Ammon's horn (tissue), 1 donor: ENCODE results near the gene ALG14.
"Not testable (repeated sequence)": the region's sequence is repeated elsewhere in the genome, so short reads cannot be mapped to it uniquely, and the experiment has no call there.

Source experiments
- DNase-seq: peaks from one replicate; pipeline ENCODE4 v3.0.0-alpha.2; 2016; ENCODE audit warnings: low spot score

The ALG14 gene

DNA sequence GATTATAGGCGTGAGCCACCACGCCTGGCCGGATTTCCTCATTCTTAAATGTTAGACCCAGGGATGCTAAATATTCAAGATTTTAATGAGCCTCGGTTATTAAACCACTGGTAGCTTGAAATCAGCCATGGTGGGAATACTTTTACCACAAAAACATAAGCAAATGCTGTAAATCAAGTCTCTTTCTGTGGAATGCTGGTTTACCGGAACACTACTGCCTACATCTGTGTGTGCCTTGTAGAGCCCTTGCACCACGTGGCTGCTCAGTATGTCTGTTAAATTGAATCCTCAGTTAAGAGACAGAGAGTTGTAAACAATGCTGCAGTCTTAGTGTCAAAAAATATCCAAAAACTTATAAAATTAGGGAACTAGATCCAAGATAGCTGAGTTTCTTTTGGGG, 119.0 kb downstream of the ALG14 start:
- DNase-seq, result no peak

- no peak for DNase-seq
These were observed 119.6 kb downstream of the ALG14 start for GRCh38 chr1:94953107-94953506.

GRCh38 chr1:94952539-94952938, 120.2 kb downstream of the ALG14 start:
- no peak for DNase-seq

- DNase-seq, result no peak
These were observed 121.1 kb downstream of the ALG14 start for GRCh38 chr1:94951509-94952208.

DNA sequence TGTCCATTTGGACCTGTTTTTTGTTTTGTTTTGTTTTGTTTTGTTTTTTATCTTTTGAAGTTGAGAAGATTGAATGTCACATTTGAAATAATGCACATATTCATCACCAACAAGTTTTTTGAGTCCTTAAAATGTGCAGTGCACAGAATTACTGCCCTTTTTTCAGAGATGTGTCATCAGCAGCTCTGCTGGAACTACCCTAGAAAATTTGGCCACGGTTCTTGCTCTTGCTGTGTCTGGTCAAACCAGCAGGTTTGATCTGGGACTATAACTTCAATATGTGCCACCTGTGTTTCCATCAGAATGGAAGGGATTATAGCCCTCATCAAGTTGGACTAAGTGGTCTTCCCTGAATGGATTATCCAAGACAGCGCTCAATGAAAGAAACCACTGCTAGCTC, 121.7 kb downstream of the ALG14 start:
- no peak for DNase-seq

DNA sequence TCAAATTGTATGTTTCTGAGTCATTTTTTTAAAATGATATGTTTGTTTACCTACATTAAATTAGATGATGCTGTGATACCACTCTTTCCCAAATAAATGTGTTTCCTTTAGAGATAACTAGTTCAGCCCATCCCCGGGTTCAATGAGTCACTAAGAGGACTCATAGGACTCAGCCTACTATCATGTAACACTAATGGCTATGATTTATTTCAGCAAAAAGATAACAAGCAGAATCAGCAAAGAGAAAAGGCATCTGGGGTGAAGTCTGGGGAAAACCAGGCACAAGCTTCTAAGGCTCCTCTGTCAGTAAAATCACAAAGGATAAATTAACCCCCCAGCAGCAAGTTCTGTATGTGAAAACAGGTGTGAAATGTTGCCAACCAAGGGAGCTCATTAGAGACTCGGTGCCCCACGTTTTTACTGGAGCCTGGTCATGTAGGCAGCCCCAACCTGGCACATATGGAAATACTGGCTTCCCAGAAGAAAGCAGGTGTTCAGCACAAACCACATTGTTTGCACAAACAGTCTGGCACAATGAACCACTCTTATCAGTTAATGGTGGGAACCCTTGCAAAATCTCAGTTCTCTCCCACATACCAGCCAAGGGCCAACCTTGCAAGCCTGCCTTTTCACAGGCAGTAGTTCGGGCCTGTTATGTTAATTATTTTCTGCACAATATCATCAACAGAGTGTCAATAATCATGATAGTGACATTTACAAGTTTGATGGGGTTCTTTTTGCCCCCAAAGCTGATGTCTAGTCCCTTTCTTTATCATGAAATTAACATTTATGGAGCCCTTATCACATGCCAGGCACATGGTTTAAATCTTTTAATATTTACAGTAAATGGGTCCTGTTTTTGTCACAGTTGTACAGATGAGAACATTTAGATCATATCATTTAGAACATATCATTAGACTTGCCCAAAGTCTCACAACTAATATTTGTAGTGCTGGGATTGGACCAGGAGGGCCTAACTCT, 122.8 kb downstream of the ALG14 start:
- no peak for DNase-seq

DNA sequence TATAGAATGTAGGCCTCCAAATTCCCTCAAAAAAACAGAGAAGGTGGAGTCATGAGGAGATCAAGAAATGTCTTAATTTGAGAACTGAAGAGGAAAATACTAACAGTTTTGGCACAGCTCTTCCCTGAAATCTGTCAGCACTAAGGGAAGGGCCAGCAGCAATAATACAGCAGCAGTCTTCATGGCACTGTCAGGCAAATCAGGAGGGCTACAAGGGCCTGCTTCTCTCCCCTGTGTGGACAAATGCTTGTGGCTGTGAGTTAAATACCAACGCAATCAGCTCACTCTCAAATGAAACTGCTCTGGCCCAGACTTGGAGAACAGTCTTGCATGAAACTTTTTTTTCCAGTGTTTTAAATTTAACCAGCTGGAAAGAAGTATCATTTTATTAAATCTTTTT, 125.3 kb downstream of the ALG14 start:
- DNase-seq, result no peak

DNA sequence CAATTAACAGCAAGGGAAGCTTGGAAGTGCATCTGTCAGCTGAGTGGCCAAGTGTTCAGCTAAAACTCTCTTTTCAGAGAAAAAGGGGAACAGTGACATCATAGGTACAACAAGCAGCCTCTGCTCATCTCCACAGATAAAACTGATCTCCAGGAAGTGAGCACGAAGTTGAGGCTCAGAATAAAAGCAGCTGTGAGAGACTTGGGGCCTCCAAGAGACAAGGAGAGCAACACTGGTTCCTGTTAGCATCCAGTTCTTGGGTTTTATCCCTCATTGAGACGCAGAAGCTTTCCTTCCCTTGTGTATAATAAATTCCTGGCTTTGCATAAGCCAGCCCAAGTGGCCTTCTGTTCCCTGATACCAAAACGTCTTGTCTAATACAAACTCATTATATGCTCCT, 125.9 kb downstream of the ALG14 start:
- no peak for DNase-seq

GRCh38 chr1:94942171-94943128, 130.3 kb downstream of the ALG14 start:
- no peak for DNase-seq

DNA sequence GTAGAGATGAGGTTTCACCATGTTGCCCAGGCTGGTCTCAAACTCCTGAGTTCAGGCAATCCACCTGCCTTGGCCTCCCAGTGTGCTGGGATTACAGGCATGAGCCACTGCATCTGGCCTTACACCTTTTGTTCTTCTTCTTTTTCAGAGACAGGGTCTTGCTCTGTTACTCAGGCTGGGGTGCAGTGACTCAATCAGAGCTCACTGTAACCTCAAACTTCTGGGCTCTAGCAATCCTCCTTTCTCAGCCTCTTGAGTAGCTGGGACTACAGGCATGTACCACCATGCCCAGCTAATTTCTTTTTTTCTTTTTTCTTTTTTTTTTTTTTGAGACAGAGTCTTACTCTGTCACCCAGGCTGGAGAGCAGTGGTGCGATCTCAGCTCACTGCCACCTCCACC, 131.3 kb downstream of the ALG14 start:
- not testable (repeated sequence) for DNase-seq

- DNase-seq, result no peak
These were observed 132.0 kb downstream of the ALG14 start for GRCh38 chr1:94940738-94941137.

DNA sequence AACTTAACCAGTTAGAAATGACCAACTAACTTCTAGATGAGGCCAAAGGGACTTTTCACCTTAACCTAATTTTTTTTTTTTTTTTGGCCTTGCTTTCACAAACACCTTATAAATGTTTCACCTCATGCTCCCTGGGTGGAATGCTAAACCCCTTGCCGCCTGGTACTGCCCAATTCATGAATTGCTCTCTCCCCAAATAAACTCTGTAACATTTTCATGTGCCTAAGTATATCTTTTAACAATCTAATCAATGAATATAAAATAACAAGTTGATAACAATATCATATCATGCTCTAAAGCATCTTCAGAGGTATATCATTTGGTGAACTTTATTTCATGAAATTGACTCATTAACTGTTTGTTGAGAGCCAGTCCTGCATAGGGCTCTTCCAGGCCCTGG, 134.9 kb downstream of the ALG14 start:
- no peak for DNase-seq

- no peak for DNase-seq
These were observed 135.7 kb downstream of the ALG14 start for GRCh38 chr1:94936861-94937620.

- DNase-seq, result no peak
These were observed 137.3 kb downstream of the ALG14 start for GRCh38 chr1:94935476-94935875.

GRCh38 chr1:94935034-94935433, 137.7 kb downstream of the ALG14 start:
- DNase-seq, result no peak

DNA sequence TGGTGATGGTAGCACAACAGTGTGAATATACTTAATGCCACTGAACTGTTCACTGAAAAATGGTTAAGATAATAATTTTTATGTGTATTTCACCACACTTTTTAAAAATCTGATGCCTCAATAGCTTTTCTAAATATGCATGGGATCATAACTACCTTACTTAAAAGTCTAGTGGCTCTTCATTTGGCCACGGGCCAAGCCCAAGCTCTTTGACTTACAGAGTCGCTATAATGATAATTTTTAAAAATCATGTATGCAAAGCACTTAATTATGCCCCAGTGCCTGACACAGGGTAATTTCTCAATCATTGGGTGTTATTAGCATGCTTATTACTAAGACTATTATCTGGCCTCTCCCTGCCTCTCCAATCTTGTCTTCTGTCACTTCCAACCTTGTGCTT, 138.2 kb downstream of the ALG14 start:
- DNase-seq, result no peak

- no peak for DNase-seq
These were observed 141.4 kb downstream of the ALG14 start for GRCh38 chr1:94931254-94931841.

GRCh38 chr1:94929351-94930217, 143.2 kb downstream of the ALG14 start:
- no peak for DNase-seq

DNA sequence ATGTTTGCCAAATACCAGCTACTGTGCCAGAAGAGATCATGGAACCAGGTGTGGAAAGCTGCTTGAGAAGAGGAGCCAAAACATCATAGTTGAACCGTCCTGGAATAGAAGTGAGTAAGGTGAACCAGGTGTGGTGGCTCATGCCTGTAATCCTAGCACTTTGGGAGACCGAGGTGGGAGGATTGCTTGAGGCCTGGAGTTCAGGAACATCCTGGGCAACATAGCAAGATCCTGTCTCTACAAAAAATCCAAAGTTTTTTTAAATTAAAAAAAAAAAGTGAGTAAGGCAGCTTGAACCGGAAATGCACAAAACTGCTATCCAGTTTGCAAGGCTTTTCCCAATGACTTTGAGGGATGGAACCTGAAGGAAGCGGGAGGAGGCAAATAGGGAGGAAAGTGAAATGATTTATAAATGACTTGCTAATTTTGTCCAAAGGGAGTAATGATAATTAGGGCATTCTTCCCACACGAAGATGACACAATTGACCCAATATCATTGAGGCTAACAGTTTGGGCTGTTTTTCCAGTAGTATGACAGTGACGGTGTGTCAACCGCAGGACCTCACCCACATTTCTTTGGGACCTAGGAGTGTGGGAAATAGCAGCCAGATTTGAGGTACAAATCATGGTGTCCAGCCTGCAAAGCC, 144.3 kb downstream of the ALG14 start:
- DNase-seq, result no peak
